ENCODE results near the gene ZNF625. TPM values are rescaled to one million over a fixed set of nuclear protein-coding genes. Genes with fewer than 3 reads are reported as not detected.

The ZNF625 gene
- polyA plus RNA-seq, 1 donor (not counting 4 experiments of a cell fraction or from before 2014, with no cell fraction given), result 2.5 TPM

GRCh38 chr19:12133069-12133468 is 23.5 kb downstream of the ZNF625 start:
- peaks cover 7 to 19% of the 10 kb centered on the region in 2 experiments for H3K36me3 ChIP-seq (ENCODE audit: control insufficient read depth in 2 of 2, extremely low read depth in 1 of 2, insufficient read depth in 2 of 2, low read length in 2 of 2)
- no peak overlapping the region for H3K4me3 ChIP-seq (ENCODE audit: control insufficient read depth in 2 of 3, extremely low read depth in 1 of 3, insufficient read depth in 2 of 3, low read depth in 1 of 3, low read length in 3 of 3)

GRCh38 chr19:12126707-12127106 is 29.8 kb downstream of the ZNF625 start:
- H2AFZ ChIP-seq (ENCODE audit: control insufficient read depth, low read length), result no peak overlapping the region
- H3K27ac ChIP-seq (ENCODE audit: control insufficient read depth, insufficient read depth, low read length), result no peak overlapping the region
- H3K4me2 ChIP-seq (ENCODE audit: control insufficient read depth, extremely low read depth, insufficient read depth, low read depth, low read length), result no peak overlapping the region
- H3K4me1 ChIP-seq (ENCODE audit: control insufficient read depth, extremely low read depth, insufficient read depth, low read length), result no peaks in the 10 kb centered on the region
- dilution Hi-C loops (cut with MboI; ENCODE audit: extremely low pct_ligation_motif_present, low sequenced_read_pairs), result no loop called here
- no peak for FAIRE-seq
- H3K27me3 ChIP-seq (ENCODE audit: control insufficient read depth, extremely low read depth, insufficient read depth, low read length), result no peaks in the 10 kb centered on the region
- no peak overlapping the region for H3K9ac ChIP-seq (ENCODE audit: control insufficient read depth, extremely low read depth, insufficient read depth, low read length)
- TF ChIP-seq EZH2 (IDR thresholded peaks at IDR 0.05; ENCODE audit: low read length) (no peak), CTCF (optimal IDR thresholded peaks at IDR 0.05 in 1 of 3, IDR thresholded peaks at IDR 0.05 in 1 of 3, conservative IDR thresholded peaks at IDR 0.05 in 1 of 3; ENCODE audit: extremely low read depth in 1 of 3, insufficient read depth in 2 of 3, low read length in 3 of 3) (peak; percentile 30 to 55 (median 46))
- H3K4me3 ChIP-seq (ENCODE audit: control insufficient read depth in 2 of 3, extremely low read depth in 1 of 3, insufficient read depth in 2 of 3, low read depth in 1 of 3, low read length in 3 of 3), result no peak overlapping the region
- peaks cover 5% of the 10 kb centered on the region for H3K9me3 ChIP-seq (ENCODE audit: control insufficient read depth, low read depth, low read length)
- no peaks in the 10 kb centered on the region for H3K9me1 ChIP-seq (ENCODE audit: control insufficient read depth, extremely low read depth, insufficient read depth, low read length)
- no peaks in the 10 kb centered on the region for H3K36me3 ChIP-seq (ENCODE audit: control insufficient read depth in 2 of 2, extremely low read depth in 1 of 2, insufficient read depth in 2 of 2, low read length in 2 of 2)
- no peaks in the 10 kb centered on the region for H3K79me2 ChIP-seq (ENCODE audit: control insufficient read depth, insufficient read depth, low read length)
- DNase-seq (ENCODE audit: low read depth, low spot score), result no peak
- no peaks in the 10 kb centered on the region for H4K20me1 ChIP-seq (ENCODE audit: control insufficient read depth, extremely low read depth, insufficient read depth, low read length)

More at GRCh38 chr19:12133069-12133468, 23.5 kb downstream of the ZNF625 start:
- dilution Hi-C loops (cut with MboI; ENCODE audit: extremely low pct_ligation_motif_present, low sequenced_read_pairs), result no loop called here
- no peaks in the 10 kb centered on the region for H3K4me1 ChIP-seq (ENCODE audit: control insufficient read depth, extremely low read depth, insufficient read depth, low read length)
- H3K27me3 ChIP-seq (ENCODE audit: control insufficient read depth, extremely low read depth, insufficient read depth, low read length), result no peaks in the 10 kb centered on the region
- H4K20me1 ChIP-seq (ENCODE audit: control insufficient read depth, extremely low read depth, insufficient read depth, low read length), result no peaks in the 10 kb centered on the region
- no peaks in the 10 kb centered on the region for H3K9me1 ChIP-seq (ENCODE audit: control insufficient read depth, extremely low read depth, insufficient read depth, low read length)
- no peak overlapping the region for H3K9ac ChIP-seq (ENCODE audit: control insufficient read depth, extremely low read depth, insufficient read depth, low read length)
- H3K4me2 ChIP-seq (ENCODE audit: control insufficient read depth, extremely low read depth, insufficient read depth, low read depth, low read length), result no peak overlapping the region
- H3K9me3 ChIP-seq (ENCODE audit: control insufficient read depth, low read depth, low read length), result peaks cover 25% of the 10 kb centered on the region
- no peak for FAIRE-seq
- no peak overlapping the region for H2AFZ ChIP-seq (ENCODE audit: control insufficient read depth, low read length)
- H3K27ac ChIP-seq (ENCODE audit: control insufficient read depth, insufficient read depth, low read length), result no peak overlapping the region
- peaks cover 8% of the 10 kb centered on the region for H3K79me2 ChIP-seq (ENCODE audit: control insufficient read depth, insufficient read depth, low read length)
- TF ChIP-seq EZH2 (IDR thresholded peaks at IDR 0.05; ENCODE audit: low read length) (no peak), CTCF (optimal IDR thresholded peaks at IDR 0.05 in 1 of 3, IDR thresholded peaks at IDR 0.05 in 1 of 3, conservative IDR thresholded peaks at IDR 0.05 in 1 of 3; ENCODE audit: extremely low read depth in 1 of 3, insufficient read depth in 2 of 3, low read length in 3 of 3) (no peak)
- no peak for DNase-seq (ENCODE audit: low read depth, low spot score)
